Common myeloid progenitor, CD34-positive (primary cell): ENCODE data around the gene WASHC1.
"Not testable (repeated sequence)": the region's sequence is repeated elsewhere in the genome, so short reads cannot be mapped to it uniquely, and the experiment has no call there.

Source experiments
- CTCF ChIA-PET: fragments of 350-600 bp; sonication (Branson Sonifier 250); formaldehyde crosslinking; loops from one replicate; lab custom pipeline; 2021; ENCODE audit warnings: antibody characterized with exemption; lab: Charles Lee
- POLR2A ChIA-PET: fragments of 350-600 bp; sonication (Branson Sonifier 250); formaldehyde crosslinking; loops from one replicate; lab custom pipeline; 2021; ENCODE audit warnings: antibody characterized with exemption; lab: Charles Lee
- DNase-seq, 3 donors: peaks; one replicate each; pipeline versions ENCODE4 v3.0.0 to v3.0.0-alpha.2; 2013
- H3K27ac ChIP-seq, 2 experiments: 1 replicate in 1 of 2; 2 replicates in 1 of 2; pipeline ENCODE4 v1.7.0; 2013; ENCODE audit warnings: inconsistent platforms in 2 of 2, low read length in 2 of 2, mild to moderate bottlenecking in 2 of 2, low read depth in 1 of 2, moderate library complexity in 1 of 2; ENCODE audit not compliant: severe bottlenecking in 2 of 2, insufficient read depth in 1 of 2, poor library complexity in 1 of 2
- H3K27me3 ChIP-seq, 5 experiments: replicated peaks in 2 of 5; 1 replicate in 3 of 5; 2 replicates in 2 of 5; pipeline versions ENCODE4 v1.6.1 to v1.7.0; 2013; ENCODE audit warnings: low read length in 4 of 5, mild to moderate bottlenecking in 2 of 5, moderate library complexity in 2 of 5, inconsistent platforms in 1 of 5; ENCODE audit not compliant: insufficient read depth in 5 of 5, control insufficient read depth in 4 of 5
- H3K36me3 ChIP-seq, 4 experiments: 1 replicate in 2 of 4; 2 replicates in 2 of 4; pipeline versions ENCODE4 v1.6.1 to v1.7.0; 2013; ENCODE audit warnings: low read length in 3 of 4, control low read depth in 1 of 4, mild to moderate bottlenecking in 1 of 4; ENCODE audit not compliant: control insufficient read depth in 4 of 4, insufficient read depth in 4 of 4
- H3K4me1 ChIP-seq, 4 experiments: 1 replicate in 3 of 4; 2 replicates in 1 of 4; pipeline versions ENCODE4 v1.6.1 to v1.7.1; 2013; ENCODE audit warnings: low read length in 3 of 4, mild to moderate bottlenecking in 3 of 4, control low read depth in 1 of 4, inconsistent platforms in 1 of 4, moderate library complexity in 1 of 4; ENCODE audit not compliant: control insufficient read depth in 4 of 4, insufficient read depth in 4 of 4; ENCODE audit errors: control extremely low read depth in 1 of 4
- H3K4me3 ChIP-seq, 7 experiments: 1 replicate in 4 of 7; 2 replicates in 3 of 7; pipeline versions ENCODE4 v1.5.1 to v1.7.0; 2013; ENCODE audit warnings: mild to moderate bottlenecking in 7 of 7, low read length in 6 of 7, moderate library complexity in 6 of 7, inconsistent platforms in 2 of 7, low read depth in 2 of 7, control low read depth in 1 of 7; ENCODE audit not compliant: insufficient read depth in 4 of 7, control insufficient read depth in 1 of 7; ENCODE audit errors: extremely low read depth in 1 of 7
- H3K9me3 ChIP-seq, 5 experiments: 1 replicate in 4 of 5; 2 replicates in 1 of 5; pipeline versions ENCODE4 v1.6.1 to v1.7.1; 2013; ENCODE audit warnings: low read length in 4 of 5, mild to moderate bottlenecking in 2 of 5, inconsistent platforms in 1 of 5, low read depth in 1 of 5, moderate library complexity in 1 of 5; ENCODE audit not compliant: control insufficient read depth in 4 of 5, insufficient read depth in 2 of 5; ENCODE audit errors: control extremely low read depth in 1 of 5
- WGBS: methylation state at CpG from one replicate; pipeline ENCODE4 v1.1.5; 2013; ENCODE audit not compliant: insufficient coverage; 5-methylcytosine and 5-hydroxymethylcytosine counted together

WASHC1 gene

GRCh38 chr9:41819-42218, 12.6 kb upstream of the WASHC1 start:
- H3K4me3 ChIP-seq, H3K36me3 ChIP-seq, CTCF ChIA-PET, DNase-seq, H3K27ac ChIP-seq, POLR2A ChIA-PET, H3K9me3 ChIP-seq, H3K27me3 ChIP-seq, H3K4me1 ChIP-seq: not testable (repeated sequence)
- WGBS = no CpG with 5 or more reads among the region's 2 CpGs

GRCh38 chr9:41261-41676, 12.0 kb upstream of the WASHC1 start:
- H3K9me3 ChIP-seq, POLR2A ChIA-PET, H3K27me3 ChIP-seq, H3K4me3 ChIP-seq, H3K27ac ChIP-seq, H3K4me1 ChIP-seq, H3K36me3 ChIP-seq, CTCF ChIA-PET, DNase-seq: not testable (repeated sequence)
- WGBS = 86% methylated on average over 1 of the region's 9 CpGs

- no CpG with 5 or more reads among the region's 6 CpGs for WGBS
- H3K9me3 ChIP-seq, H3K36me3 ChIP-seq, H3K4me3 ChIP-seq, H3K27me3 ChIP-seq, CTCF ChIA-PET, DNase-seq, POLR2A ChIA-PET, H3K4me1 ChIP-seq, H3K27ac ChIP-seq: not testable (repeated sequence)
These were observed 3.1 kb upstream of the WASHC1 start for GRCh38 chr9:32308-32707.

GRCh38 chr9:28775-29174, 481 bp downstream of the WASHC1 start:
- no CpG with 5 or more reads among the region's 30 CpGs for WGBS
- H3K4me3 ChIP-seq = peak overlapping the region in 3 of 7 experiments; percentile 57 to 70 (median 61)
- CTCF ChIA-PET, DNase-seq, H3K27me3 ChIP-seq, H3K36me3 ChIP-seq, H3K9me3 ChIP-seq, POLR2A ChIA-PET, H3K4me1 ChIP-seq, H3K27ac ChIP-seq: not testable (repeated sequence)

- H3K27ac ChIP-seq, H3K4me1 ChIP-seq, POLR2A ChIA-PET, H3K27me3 ChIP-seq, CTCF ChIA-PET, H3K9me3 ChIP-seq, H3K4me3 ChIP-seq, H3K36me3 ChIP-seq, DNase-seq: not testable (repeated sequence)
- no CpG with 5 or more reads among the region's 9 CpGs for WGBS
These were observed 7.6 kb downstream of the WASHC1 start for GRCh38 chr9:21621-22020.

- H3K27ac ChIP-seq, H3K4me3 ChIP-seq, CTCF ChIA-PET, H3K9me3 ChIP-seq, POLR2A ChIA-PET, H3K27me3 ChIP-seq, DNase-seq, H3K36me3 ChIP-seq, H3K4me1 ChIP-seq: not testable (repeated sequence)
- WGBS = no CpG with 5 or more reads among the region's 6 CpGs
These were observed 12.4 kb downstream of the WASHC1 start for GRCh38 chr9:16875-17274.

GRCh38 chr9:14129-14809, 15.0 kb downstream of the WASHC1 start:
- WGBS = 94% methylated on average over 3 of the region's 10 CpGs
- DNase-seq, H3K27me3 ChIP-seq, POLR2A ChIA-PET, H3K4me3 ChIP-seq, CTCF ChIA-PET, H3K9me3 ChIP-seq, H3K27ac ChIP-seq, H3K36me3 ChIP-seq, H3K4me1 ChIP-seq: not testable (repeated sequence)
